Measurements from ENCODE around the gene IMPDH1. TPM values are rescaled to one million over a fixed set of nuclear protein-coding genes. Genes with fewer than 3 reads are reported as not detected.

The IMPDH1 gene
- total RNA-seq, 1 donor from 2014 or later = 17.1 TPM

DNA sequence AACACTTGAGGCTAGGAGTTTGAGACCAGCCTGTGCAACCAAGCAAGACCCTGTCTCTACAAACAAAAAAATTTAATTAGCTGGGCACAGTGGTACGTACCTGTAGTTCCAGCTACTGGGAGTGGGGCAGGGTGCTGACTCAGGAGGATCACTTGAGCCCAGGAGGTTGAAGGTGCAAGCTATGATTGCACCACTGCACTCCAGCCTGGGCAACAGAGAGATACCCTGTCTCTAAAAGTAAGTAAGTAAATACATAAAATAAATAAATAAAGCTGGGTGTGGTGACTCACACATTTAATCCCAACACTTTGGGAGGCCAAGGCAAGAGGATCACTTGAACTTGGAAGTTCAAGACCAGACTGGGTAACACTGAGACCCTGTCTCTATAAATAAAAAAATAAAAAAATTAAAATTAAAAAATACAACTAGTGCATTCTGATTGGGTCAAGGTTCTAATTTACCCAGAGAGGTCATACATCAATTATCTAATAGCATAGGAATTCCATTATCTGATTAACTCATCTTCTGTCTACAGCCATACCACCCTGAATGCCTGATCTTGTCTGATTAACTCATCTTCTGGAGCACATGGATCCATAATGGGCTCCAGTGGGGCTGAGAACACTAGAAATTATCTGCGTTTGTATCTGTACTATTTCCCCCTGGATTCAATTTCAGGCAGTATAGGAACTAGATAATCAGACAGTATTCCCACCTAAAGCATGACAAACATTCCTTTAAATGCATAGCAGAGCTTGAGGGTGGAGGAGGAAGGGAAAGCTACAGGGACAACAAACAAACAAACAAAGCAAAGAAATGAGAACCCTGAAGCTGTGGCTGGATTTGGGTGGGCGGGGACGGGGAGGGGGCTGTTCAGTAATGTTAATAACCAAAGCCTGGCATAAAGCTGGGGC is 24.9 kb upstream of the IMPDH1 start:
- no peak for DNase-seq

DNA sequence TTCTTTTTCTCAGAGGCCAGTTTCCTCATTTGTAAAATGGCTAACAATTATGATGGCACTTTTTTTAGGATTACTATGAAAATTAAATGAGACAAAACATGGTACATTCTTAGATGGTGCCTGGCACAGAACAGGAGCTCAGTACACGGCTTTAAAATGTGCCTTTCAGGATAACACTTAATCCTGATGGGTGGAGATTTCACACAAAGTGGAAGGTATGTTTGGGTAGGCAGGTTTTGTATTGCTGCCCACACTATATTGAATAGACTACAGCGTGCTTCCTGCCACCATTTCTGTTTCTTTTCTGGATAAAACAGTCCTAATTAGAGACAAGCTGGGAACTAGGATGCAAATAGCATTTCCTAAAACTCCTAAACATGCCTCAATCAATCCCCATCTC is 22.0 kb upstream of the IMPDH1 start:
- no peak for DNase-seq

DNA sequence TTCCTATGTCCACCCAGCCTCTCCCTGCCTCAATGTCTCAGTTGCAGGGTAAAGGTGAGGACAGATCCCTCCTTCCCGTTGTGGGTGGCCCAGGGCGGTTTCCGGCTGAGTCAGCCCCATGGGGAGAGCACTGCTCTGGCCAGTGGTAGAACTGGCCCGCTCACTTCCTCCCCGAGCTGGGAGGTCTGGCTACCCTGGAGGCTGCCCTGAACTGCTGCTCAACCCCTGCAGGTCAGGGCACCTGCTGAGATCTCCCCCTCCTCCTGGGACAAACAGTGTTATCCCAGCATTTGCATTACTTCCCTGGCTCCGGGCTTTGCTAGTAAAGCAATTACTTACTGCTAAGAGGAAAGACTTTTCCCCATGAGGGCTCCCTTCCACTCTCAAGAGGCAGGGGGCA is 21.4 kb upstream of the IMPDH1 start:
- no peak for DNase-seq

DNA sequence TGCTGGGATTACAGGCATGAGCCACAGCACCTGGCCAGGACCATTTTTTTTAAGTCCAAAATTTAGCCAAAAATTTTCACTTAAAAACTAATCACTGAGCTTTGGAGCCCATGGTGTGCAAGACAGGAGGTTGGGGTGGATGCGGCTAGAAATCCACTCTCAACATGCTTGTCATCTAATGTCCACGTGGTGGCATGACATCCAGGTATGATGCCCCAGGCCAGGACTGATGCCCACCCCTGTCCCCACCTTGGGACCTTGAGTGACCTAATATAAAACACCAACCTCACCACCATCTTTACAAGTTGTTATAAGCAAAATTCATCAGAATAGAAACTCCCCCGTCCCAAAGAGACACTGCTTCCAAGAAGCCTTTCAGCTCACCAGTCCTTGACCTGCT is 20.4 kb upstream of the IMPDH1 start:
- DNase-seq = no peak

DNA sequence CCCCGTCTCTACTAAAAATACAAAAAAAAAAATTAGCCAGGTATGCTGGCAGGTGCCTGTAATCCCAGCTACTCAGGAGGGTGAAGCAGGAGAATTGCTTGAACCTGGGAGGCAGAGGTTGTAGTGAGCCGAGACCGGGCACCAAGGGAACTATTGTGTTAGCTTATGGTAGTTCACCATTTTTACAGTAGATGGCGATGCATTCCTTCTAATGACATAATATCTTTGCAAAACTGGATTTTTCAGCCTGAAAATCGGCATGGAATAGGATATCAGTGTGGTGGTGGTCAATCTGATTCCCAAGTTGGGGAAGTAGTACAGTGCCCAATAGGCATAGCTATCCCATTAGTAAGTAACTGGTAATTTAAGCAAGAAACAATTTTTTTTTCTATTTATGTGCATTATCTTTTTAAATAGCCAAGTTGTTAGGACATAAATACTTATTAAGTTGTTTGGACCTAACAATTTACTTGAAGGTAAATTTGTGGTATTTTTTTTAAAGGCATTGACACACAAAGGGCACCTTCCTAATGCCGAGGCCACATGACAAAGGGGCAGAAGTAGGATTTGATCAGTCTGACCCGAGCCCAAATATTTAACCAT is 17.6 kb upstream of the IMPDH1 start:
- DNase-seq = peak; percentile 35

DNA sequence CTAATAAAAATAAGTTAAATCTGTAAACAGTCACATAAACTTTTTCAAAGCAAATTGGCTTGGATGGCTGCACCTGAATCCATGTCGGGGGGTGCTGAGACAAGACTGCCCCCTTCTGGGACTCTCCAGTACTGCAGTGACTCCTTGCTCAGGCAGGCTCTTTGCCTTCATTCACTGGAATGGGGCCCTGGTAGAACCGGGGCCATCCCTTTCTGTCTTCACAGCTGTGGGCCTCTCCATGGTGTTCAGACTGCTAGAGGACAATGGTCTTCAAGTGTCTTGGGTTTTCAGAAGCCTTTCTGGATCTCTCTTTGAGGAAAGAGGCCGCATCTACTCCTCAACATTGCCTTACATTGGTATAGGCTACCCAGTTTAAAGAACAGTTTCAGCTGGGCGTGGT is 16.1 kb upstream of the IMPDH1 start:
- DNase-seq = no peak

DNA sequence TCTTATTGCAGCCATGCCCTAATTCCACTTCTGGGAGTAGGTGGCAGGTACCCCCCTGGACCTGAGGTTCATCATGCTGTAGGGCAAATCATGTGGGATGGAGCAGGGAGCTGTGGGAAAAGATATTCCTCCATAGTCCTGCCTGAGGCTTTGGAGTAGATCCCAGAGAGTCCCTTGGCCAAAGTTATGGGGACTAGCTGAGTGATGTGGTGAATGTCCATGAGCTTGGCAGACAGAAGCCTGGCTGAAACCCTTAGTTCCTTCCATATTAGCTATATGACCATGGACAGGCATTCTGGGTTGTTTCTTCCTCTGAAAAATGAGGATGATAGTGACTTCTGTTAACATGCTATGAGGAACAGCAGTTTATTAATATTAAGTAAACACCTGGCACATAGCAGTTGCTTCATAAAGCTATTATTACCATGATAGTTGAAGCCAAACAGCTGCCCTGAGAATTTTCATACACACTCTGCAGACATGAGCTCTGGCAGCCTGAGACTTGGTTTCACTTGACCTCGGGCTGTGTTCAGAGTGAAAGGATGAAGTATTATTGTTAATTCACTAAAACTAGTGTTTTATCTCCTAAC is 15.0 kb upstream of the IMPDH1 start:
- DNase-seq = no peak

DNA sequence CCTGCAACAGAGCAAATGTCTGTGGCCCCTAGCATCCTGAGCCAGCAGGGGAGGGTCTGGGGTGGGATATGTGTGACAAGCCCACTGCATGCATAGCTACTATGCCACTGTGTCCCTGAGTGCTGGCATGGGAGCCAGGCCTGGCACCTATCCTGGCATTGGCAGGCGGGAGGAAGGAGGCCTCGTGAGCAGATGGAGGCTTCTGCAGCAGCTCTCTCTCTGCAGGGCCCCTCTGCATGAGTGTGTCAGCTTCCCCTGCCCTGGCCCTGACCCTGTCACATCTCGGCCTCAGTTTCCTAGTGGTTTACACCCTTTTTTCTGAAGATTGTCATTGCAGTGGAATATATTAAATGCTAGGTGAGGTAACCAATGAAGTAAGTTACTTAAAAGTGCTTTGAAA is 13.1 kb upstream of the IMPDH1 start:
- no peak for DNase-seq

DNA sequence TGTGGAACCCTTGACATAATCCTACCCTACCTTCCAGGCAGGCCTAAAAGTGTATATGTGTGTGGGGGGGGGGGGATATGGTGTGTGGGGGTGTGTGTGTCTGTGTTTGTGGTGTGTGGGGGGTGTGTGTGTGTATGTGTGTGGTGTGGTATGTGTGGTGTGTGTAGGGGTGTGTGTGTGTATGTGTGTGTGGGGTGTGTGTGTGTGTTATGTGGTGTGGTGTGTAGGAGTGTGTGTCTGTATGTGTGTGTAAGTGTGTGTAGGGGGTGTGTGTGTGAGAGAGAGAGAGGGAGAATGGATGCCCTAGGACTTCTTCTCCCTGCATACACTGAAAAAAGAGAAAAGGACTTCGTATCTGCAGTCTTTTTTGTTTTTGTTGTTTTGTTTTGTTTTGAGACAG is 12.3 kb upstream of the IMPDH1 start:
- no peak for DNase-seq

DNA sequence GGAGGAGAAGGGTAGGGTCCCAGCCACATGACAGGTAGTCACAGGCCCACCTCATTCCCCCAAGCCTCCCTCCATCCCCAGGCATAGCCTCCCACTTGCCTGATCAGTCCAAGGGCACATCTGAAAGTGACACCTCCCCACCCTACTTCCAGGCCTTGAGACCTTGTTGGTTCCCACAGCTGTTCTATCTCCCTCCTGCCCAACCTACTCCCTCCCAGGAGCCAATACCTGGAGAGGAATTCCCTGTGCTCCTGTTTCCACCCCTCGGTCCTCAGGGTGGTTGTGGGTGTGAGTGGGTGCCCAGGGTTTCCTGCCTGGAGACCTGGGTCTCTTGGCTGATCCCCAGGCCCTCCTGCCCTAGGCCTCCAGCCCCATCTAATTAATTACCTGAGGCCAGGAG is 11.6 kb upstream of the IMPDH1 start:
- DNase-seq = no peak

DNA sequence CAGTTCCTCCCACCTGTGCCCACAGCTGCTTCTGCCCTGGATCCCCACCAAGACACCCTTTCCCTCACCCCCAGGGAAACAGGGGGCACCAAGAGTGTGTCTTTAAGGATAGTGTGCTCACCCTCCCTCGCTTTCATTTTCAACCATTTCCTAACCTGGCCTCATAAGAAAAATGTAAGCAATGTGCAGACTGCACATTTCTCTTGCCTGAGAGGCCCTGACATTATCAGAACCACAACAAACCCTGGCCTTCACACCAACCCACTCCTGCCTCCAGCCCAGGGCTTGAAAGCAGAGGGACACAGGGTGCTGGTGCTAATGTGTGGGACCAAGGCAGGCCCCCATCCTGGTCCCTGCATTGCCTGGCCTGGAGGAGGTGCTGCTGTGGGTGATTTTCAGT is 11.0 kb upstream of the IMPDH1 start:
- no peak for DNase-seq

DNA sequence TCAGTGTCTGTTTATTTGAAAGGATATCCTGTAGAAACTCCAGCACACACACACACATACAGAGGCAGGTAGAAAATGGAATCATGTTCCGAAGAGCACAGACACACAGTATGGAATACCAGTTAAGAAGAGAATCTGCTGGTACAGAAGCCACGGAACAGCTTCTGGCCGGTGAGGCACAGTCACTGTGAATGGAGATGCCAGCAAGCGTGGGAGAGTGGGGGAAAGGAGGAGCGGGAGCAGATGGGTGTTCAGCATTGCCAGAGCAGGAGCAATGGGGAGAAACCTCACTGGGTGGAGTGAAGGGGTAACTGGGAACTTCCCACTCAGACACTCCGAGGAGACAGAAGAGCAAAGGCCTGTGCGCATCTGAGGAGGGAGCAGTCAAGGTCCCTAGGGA is 9.5 kb upstream of the IMPDH1 start:
- DNase-seq = no peak

DNA sequence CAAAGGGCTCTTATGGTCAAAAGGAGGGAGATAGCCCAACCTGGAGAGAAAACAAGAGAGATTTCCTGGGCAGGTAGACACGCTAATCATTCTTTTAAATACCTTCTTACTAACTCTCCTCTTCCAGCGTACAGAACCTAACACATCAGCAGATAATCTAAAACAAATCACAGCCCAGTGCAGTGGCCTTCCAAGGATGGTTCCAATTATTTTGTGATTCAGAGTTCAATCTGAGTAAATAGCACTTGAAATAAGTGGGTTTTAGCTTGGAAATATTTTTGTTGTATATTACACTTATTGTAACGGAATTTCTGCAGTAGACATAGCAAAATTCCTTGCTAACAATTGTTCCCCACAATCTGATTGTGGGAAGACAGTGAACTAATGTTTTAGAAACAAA is 7.3 kb upstream of the IMPDH1 start:
- DNase-seq = no peak

DNA sequence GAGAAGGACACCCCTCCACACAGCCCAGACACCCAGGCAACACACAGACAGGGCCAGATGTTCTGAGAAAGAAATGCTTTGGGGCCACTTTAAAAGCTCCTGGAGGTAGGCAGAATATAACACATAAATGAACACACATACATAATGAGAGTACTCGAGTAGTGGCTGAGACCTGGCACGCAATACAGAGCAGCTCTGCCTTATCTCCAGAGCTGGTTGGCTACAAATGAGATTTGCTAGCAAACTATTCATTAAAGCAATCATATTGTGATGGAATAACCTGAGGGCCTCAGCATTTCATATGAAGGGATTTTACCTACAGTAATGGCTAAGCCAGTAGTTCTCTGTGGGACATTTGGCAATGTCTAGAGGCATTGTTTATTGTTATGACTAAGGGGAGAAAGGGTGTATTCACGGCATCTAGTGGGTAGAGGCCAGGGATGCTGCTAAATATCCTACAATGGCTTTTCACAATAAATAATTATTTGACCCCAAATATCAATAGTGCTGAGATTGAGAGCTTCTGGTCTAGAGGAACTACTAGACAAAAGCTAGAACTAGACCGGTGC is 5.5 kb upstream of the IMPDH1 start:
- DNase-seq = no peak

DNA sequence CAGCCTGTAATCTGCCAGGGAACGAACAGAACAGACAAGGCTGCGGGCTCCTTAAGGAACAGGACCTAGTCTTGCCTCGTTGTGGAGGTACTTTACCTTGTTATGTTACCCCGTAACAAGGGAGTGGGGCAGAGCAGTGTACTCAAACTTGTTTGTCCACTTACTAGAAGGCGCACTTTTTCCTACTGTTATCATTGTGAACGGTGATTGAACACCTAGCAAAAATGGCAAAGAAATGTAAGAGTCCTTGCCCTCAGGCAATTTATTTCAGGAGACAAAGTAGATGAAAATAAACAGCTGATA is 620 bp upstream of the IMPDH1 start:
- peak; percentile 43 for DNase-seq

DNA sequence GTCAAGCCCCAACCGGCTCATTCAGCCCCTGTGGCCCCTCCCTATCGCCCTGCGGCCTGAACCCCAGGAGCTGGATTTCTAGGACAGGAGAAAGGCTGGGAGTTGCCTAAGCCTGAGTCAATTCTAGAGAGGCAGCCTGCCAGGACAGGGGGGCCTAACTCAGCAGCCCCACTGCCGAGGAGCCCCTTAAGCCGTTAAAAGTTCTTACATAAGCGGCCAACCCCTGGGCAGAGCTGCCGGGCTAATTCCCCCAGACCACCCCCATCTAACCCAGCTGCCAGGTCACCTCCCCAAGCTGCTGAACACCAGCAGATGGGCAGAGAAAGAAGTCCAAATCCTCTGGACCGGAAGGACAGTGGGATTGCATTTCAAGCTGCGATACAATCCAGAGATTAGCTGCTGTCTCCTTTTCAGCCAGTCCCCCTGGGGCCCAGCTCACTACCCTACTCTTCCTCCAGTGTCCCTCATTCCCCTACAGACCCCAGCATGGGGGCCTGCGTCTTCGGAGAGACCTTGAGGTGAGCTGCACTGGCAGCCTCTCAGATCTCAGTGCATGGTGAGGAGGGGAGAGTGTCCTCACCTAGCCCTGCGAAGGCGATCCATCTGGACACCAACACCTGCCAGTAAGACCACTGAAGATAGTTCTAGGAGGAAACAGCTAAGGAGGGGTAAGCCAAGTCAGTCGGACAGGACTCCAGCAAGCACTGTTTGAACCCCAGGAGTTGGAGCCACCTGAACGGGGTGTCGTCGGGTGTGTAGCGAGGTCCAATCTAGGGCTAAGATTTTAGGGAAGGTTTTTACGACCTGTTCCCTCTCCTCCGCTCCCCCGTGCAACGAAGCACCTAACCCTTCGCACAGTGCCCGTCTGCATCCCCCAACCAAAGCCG is 830 bp downstream of the IMPDH1 start:
- no peak for DNase-seq

DNA sequence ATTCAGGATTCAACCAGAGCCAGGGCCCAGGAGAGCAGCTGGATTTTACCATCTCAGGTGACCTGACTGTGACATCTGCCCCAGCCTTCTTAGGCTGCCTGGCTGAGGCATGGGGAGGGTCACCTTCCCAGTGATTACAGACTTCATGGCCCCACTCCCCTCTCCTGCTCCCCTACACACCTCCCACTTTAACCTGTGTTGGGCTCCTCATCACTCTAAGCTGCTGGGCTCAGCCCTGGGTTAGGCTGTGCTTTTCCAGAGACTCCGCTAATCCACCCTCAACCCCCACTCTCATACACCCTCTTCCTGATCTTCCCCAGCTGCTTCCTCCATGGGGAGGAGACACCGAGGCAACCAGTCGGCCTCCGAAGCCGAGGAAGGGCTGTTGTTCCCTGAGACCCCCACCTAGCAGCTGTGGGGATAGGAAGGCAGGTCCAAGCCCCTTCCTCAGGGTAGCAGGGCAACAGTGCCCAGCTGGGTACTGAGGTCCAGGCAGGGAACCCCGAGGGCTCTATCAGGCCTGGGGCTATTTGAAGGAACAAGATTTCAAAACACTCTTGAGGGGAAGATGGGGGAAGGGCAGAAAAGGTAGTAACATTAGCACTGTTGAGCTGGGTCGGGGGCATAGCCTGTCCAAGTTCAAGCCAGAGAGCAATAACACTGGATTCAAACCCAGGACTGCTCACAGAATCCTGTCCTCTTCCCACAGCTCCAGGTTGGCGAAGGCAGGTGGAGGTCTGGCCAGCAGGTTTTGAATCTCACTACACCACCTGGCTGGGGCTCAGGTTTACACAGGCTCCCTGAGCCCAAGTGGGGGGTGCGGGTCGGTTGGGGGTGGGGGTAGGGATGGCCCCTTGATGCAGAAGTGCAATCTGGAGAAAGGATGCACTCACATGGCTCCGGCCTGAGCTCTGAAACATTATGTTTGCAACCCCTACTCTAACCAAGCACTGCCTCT is 1.8 kb downstream of the IMPDH1 start:
- no peak for DNase-seq

DNA sequence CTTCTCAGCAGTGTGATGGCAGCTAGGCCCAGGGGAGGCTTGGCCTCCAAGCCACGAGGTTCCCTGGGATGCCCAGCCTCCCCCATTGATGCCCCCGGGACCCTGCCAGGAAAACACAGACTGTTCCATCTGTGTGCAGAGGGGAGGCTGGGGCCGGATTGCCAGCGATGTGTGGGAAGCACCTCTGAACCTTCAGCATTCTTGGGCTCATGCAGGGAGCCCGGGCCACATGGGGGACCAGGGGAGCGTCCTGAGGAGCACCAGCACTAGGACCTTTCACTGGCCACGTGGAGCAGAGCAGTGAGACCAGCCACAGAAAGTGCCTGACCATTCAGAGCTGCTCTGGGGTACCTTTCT is 2.6 kb downstream of the IMPDH1 start:
- DNase-seq = no peak

DNA sequence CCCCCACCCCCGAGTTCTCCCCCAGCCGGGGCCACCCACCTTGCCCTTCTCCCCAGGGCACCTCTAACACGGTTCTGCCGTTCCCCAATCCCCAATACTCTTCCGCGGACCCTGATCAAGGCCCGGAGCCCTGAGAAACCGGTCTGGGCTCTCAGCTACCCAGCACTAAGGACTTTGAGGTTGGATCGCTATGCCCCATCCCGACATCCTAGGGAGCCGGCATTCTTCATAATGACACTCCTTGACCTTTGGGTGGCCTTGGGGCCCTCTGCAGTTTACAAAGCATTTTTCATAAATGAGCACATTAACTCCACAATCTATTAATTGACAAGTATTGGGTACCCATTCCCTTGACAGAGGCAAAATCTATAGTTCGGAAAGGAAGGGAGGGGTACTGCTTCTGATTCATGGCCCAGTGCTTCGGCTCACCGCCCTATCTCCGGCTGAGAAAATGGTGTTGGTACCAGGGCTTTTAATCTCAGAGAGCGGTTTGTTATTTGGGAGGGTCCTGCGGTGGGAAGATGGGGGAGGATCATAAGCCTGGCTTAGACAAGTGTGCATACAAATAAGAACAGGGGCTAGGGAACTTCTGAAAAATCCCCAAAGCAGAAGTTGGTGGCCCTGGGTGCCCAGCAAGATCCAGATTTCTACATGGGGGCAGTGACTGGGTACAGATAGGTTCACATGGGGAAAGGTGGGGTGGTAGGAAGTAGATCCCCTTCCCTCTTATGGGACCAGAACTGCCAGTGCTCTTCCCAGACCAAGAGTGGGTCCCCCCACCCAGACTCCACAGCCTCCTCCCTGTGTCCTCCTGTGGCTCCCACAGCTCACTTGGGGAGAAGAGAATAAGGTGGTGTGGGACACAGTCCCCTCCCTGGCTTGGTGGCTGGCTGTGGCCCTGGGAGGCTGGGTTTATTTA is 3.2 kb downstream of the IMPDH1 start:
- peak; percentile 18 for DNase-seq

Data from skin of body (tissue), 2 donors.